Activated CD4-positive, alpha-beta T cell treated with anti-CD3 and anti-CD28 coated beads, Interleukin-2, amount 50 U/mL, for 16 hours (primary cell): Measurements from ENCODE around the gene PGAM2.
"Not testable (repeated sequence)": the region's sequence is repeated elsewhere in the genome, so short reads cannot be mapped to it uniquely, and the experiment has no call there.

ENCODE experiments used
- DNase-seq: peaks from one replicate; pipeline ENCODE4 v3.0.0-alpha.2; 2020

The PGAM2 gene

GRCh38 chr7:44018857-44019807, 46.2 kb downstream of the PGAM2 start:
- peak; percentile 99 for DNase-seq

GRCh38 chr7:44015090-44015489, 50.3 kb downstream of the PGAM2 start:
- not testable (repeated sequence) for DNase-seq
